ES-I3 (cell line): ENCODE measurements around the gene OSTC.

Experiments used
- H3K36me3 ChIP-seq: 2 replicates; pipeline ENCODE4 v1.6.1; 2013; ENCODE audit warnings: mild to moderate bottlenecking, low read length, control low read depth, moderate library complexity; ENCODE audit not compliant: insufficient read depth
- H3K4me1 ChIP-seq: 2 replicates; pipeline ENCODE4 v1.6.1; 2013; ENCODE audit warnings: mild to moderate bottlenecking, control low read depth, low read length; ENCODE audit not compliant: insufficient read depth
- H3K9ac ChIP-seq: 2 replicates; pipeline ENCODE4 v1.6.1; 2013; ENCODE audit warnings: low read depth, mild to moderate bottlenecking, low read length, moderate library complexity
- H3K9me3 ChIP-seq: 2 replicates; pipeline ENCODE4 v1.6.1; 2013; ENCODE audit warnings: mild to moderate bottlenecking, low read length, moderate library complexity; ENCODE audit not compliant: control insufficient read depth, insufficient read depth

Gene OSTC

DNA sequence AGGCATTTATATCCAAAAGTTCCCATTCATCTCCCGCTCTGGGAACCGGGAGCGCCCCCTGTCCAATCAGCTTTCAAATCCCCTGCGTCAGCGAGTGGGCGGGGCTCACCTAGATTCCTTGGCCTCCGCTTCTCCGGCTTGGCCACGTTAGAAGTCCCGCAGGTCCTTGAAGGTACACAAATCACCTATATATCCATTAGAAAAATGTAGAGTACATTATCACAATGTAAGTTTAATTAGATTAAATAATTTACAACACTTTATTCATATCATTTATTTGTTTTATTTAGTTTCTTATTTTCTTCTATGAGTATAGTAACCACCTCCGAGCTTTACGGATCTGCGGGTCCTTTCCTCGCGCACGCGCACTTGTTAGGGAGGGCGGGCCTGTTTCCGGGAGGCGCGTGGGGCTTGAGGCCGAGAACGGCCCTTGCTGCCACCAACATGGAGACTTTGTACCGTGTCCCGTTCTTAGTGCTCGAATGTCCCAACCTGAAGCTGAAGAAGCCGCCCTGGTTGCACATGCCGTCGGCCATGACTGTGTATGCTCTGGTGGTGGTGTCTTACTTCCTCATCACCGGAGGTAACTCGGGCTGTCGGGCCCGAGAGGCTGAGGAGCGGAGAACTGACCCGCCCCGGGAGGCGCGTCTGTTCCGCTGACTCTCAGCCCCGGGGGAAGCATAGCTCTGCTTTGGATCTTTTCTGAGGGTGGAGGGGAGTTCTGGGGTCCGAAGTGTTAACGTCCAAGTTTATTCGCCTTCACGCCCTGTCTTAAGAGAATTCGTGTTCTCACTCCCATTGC, at the start of gene OSTC:
Gene OSTC (plus strand): TSS at position 388 of the 802 bp plus-strand sequence. CDS start 57 bp downstream, at position 445.
- Histone ChIP-seq H3K9me3 (no peaks in the 10 kb centered on the region), H3K9ac (peak within 1 kb of the TSS; percentile 86), H3K36me3 (no peaks in the 10 kb centered on the region)

GRCh38 chr4:108601106-108601505, 49.3 kb upstream of the OSTC start:
- Histone ChIP-seq H3K9me3 (no peaks in the 10 kb centered on the region), H3K4me1 (no peaks in the 10 kb centered on the region), H3K36me3 (no peaks in the 10 kb centered on the region), H3K9ac (no peak overlapping the region)

More for the DNA sequence above, at the start of gene OSTC:
- H3K4me1 ChIP-seq = no peaks in the 10 kb centered on the region

- no peaks in the 10 kb centered on the region for H3K9me3 ChIP-seq
- no peaks in the 10 kb centered on the region for H3K36me3 ChIP-seq
- no peak overlapping the region for H3K9ac ChIP-seq
- no peaks in the 10 kb centered on the region for H3K4me1 ChIP-seq
Observed at GRCh38 chr4:108601532-108601931, 48.9 kb upstream of the OSTC start.

GRCh38 chr4:108602163-108602562, 48.2 kb upstream of the OSTC start:
- H3K9me3 ChIP-seq = no peaks in the 10 kb centered on the region
- no peaks in the 10 kb centered on the region for H3K4me1 ChIP-seq
- no peak overlapping the region for H3K9ac ChIP-seq
- no peaks in the 10 kb centered on the region for H3K36me3 ChIP-seq

DNA sequence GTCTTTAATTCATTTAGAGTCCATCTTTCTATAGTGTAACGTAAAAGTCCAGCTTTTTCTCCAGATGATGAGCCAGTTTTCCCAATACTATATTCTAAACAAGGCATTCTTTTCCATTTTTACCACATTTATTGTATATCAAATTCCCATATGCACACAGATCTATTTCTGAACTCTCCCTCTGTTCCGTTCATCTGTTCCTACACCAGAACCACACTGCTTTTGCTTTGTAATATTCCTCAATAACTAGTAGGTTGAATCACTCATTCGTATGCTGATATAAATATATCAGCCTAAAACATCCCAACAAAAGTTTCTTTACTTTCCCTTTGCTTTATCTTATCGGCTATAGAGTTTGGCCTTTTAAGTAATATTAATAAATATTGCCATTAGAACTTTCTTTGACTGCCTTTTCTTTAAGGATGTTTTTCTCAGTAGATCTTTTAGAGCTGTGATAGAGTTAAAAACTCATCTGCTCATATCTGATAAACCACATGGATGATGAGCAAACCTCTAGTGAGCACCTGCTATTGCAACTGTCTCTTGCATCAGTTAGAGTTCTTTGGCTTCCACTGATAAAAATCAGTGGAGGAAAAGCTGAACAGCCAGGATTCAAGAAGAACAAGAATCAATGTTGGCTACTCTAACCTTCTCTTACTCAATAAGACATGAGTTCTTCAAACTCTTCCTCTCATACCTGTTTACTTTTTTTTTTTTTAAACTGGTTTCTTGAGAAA, 43.2 kb upstream of the OSTC start:
- H3K36me3 ChIP-seq = no peaks in the 10 kb centered on the region
- H3K9ac ChIP-seq = no peak overlapping the region
- H3K9me3 ChIP-seq = no peaks in the 10 kb centered on the region
- peaks cover 6% of the 10 kb centered on the region; the same call in 1 of the 2 replicates for H3K4me1 ChIP-seq

- H3K36me3 ChIP-seq = no peaks in the 10 kb centered on the region
- H3K9me3 ChIP-seq = no peaks in the 10 kb centered on the region
- peaks cover 6% of the 10 kb centered on the region; the same call in 1 of the 2 replicates for H3K4me1 ChIP-seq
- no peak overlapping the region for H3K9ac ChIP-seq
Observed at GRCh38 chr4:108611365-108611764, 39.0 kb upstream of the OSTC start.

GRCh38 chr4:108612365-108612764, 38.0 kb upstream of the OSTC start:
- no peaks in the 10 kb centered on the region for H3K36me3 ChIP-seq
- peaks cover 6% of the 10 kb centered on the region; the same call in 1 of the 2 replicates for H3K4me1 ChIP-seq
- H3K9ac ChIP-seq = no peak overlapping the region
- no peaks in the 10 kb centered on the region for H3K9me3 ChIP-seq

DNA sequence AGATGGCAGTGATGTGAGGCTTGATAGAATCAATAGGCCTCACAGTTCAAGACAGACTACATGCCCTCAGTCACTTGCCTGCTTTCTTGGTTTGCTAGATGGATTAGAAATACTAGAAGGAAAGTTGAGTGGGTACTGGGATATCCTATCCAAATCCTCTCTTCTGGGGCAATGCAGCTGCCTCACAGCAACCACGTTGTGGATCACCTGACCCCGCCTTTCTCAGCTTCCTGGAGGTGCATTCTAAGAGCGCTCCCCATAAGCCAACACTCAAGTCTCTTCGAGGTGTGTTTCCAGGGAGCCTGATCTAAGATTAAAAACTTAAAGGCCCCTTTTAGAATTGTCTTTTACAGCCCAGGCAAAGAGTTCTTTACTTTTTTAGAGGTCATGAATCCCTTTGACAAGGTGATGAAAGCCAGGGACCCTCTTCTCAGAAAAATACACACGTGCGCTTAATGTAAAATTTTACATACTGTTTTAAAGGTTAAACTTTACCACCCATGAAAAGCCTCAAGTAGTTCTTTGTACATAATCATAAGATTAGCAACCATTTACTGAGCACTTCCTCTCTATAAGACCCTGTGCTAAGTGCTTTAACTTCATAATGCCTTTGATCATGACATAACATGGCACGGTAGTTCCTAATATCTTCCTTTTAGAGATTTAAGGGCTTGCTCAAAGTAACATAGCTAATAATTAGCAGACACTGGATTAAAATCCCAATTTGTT, 30.9 kb upstream of the OSTC start:
- H3K9ac ChIP-seq = peak overlapping the region; percentile 98; the same call in 1 of the 2 replicates
- no peaks in the 10 kb centered on the region; the same call in 1 of the 2 replicates for H3K4me1 ChIP-seq
- H3K9me3 ChIP-seq = no peaks in the 10 kb centered on the region
- H3K36me3 ChIP-seq = peaks cover 28% of the 10 kb centered on the region

DNA sequence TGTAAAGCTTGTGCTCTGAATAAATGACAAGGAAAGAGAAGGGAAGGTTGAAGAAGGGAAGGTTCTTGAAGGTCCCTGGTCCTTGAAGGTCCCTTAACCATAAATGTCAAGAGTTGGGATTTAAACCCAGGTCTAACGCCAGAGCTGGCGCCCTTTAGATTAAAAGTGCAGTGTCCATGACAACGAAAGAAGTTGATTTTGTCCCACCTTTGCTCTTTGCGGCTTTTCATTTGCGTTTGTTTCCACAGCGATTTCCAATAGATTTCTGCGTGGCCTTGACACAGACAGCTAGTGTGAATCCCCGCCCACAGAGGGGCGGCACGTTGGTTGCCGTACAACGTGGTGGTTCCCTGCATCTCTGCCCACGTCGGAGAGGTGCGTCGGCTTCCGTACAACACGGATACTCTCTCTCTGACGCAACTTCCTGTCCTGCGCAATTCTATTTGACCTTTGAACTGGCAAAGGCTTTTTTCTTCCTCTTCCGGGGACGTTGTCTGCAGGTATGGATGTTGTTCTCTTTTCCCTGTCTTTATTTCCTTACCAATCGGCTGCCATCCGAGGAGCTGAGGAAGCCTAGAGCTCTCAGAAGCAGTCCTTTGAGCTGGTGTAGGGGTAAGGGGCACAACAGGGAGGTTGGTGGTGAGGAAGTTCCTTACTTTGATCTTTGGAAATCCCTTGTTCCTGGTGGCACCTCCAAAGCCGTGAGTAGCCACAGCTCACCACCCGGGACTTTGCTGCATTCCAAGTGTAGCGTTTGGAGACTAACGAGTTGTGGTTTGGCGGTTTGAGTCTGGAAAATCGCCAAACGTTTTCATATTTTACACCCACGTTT, 30.1 kb upstream of the OSTC start, which contains the start of gene RPL34:
Gene RPL34 (plus strand): TSS at position 476 of the 832 bp plus-strand sequence. CDS start 1,384 bp downstream, outside the sequence.
- H3K4me1 ChIP-seq = no peaks in the 10 kb centered on the region; the same call in 1 of the 2 replicates
- H3K36me3 ChIP-seq = peaks cover 34% of the 10 kb centered on the region
- no peaks in the 10 kb centered on the region for H3K9me3 ChIP-seq
- peak within 1 kb of the TSS; percentile 98 for H3K9ac ChIP-seq

DNA sequence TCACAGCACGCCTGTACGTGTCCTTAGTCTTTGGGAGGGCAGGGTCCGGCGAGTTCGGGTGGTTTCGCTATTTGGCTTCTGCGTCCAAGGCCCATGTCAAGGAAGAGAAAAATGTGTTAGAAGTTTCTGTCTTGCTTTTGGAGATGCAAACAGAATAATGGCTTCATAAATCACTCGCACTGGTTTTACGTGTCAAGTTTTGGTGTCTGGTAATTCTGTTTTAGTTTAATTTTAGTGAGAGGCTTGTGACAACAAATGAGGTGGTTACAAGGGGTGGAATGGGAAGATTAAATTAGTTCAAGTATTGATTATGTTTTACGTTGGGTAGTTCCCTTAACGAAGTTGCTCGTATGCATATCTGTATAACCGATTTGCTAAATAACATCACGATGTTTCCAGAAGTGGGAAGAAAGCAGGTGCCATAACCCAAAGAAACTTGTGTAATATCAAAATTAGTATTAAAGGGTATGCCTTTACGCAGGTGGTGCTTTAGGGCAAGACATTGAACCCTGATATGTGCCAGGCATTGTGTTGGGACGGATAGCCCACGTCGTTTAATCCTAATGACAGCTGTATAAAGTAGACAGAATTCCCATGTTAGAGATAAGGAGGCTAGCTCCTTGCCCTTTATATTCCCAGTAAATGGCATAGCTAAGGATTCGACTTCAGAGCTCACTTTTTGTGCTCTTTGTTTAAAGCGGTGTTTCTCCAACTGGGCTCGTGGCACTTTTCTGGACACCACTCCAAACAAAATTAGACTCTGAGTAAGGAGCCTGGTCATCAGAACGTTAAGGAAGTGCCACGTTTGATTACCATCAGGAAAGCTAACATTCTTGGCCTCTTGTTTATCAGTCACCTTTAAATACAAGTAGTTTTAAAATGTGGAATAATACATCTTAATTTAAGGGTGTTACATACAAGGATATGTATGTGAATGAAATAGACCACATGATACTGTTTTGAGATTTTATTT, 29.2 kb upstream of the OSTC start:
- Histone ChIP-seq H3K9me3 (no peaks in the 10 kb centered on the region), H3K4me1 (no peaks in the 10 kb centered on the region; the same call in 1 of the 2 replicates), H3K36me3 (peaks cover 40% of the 10 kb centered on the region), H3K9ac (peak overlapping the region; percentile 98)

- Histone ChIP-seq H3K4me1 (no peaks in the 10 kb centered on the region; the same call in 1 of the 2 replicates), H3K36me3 (peaks cover 46% of the 10 kb centered on the region), H3K9ac (peak overlapping the region; percentile 98; the same call in 1 of the 2 replicates), H3K9me3 (no peaks in the 10 kb centered on the region)
Observed at GRCh38 chr4:108622022-108622421, 28.4 kb upstream of the OSTC start.

DNA sequence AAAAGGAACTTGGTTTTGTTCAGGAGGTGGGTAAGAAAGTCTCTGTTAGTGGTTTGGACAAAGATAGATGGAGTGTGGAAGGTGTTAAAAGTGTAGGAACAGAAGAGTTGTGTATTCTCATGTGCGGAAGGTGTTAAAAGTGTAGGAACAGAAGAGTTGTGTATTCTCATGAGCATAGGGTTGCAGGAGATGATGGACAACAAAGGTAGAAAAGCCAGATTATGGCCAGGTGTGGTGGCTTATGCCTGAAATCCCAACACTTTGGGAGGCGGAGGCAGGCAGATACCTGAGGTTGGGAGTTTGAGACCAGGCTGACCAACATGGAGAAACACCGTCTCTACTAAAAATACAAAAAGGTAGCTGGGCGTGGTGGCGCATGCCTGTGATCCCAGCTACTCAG, 27.6 kb upstream of the OSTC start:
- Histone ChIP-seq H3K9me3 (no peaks in the 10 kb centered on the region), H3K4me1 (no peaks in the 10 kb centered on the region; the same call in 1 of the 2 replicates), H3K36me3 (peaks cover 48% of the 10 kb centered on the region), H3K9ac (no peak overlapping the region)
